Adrenal gland (tissue), 12 donors: ENCODE measurements around the gene GHRHR. TPM values are rescaled to one million over a fixed set of nuclear protein-coding genes. Genes with fewer than 3 reads are reported as not detected.

Experiments used
- DNase-seq, 7 donors: peaks; one replicate each; pipeline ENCODE4 v3.0.0-alpha.2; 2019 to 2020
- H3K27ac ChIP-seq, 5 donors: fragments of 200-600 bp; sonication (generic) in 4 of 5; 1 replicate in 3 of 5; 2 replicates in 2 of 5; pipeline versions ENCODE4 v1.5.1 to v1.8.0; 2016 to 2020; ENCODE audit warnings: mild to moderate bottlenecking in 1 of 5
- H3K27me3 ChIP-seq: fragments of 200-600 bp; 2 replicates; pipeline ENCODE4 v1.8.0; 2021
- H3K36me3 ChIP-seq, 2 donors: fragments of 200-600 bp; replicated peaks in 1 of 2; 1 replicate in 1 of 2; 2 replicates in 1 of 2; pipeline versions ENCODE4 v1.5.1 to v1.8.0; 2018 to 2022
- H3K4me1 ChIP-seq, 2 donors: fragments of 200-600 bp; replicated peaks in 1 of 2; 1 replicate in 1 of 2; 2 replicates in 1 of 2; pipeline versions ENCODE4 v1.5.1 to v1.8.0; 2018 to 2021
- H3K4me3 ChIP-seq, 4 donors: fragments of 200-600 bp; sonication (generic) in 3 of 4; one replicate each; pipeline ENCODE4 v1.5.1; 2016 to 2018
- H3K9me3 ChIP-seq, 3 donors: fragments of 200-600 bp; sonication (generic) in 1 of 3; replicated peaks in 1 of 3; 1 replicate in 2 of 3; 2 replicates in 1 of 3; pipeline versions ENCODE4 v1.5.1 to v1.8.0; 2016 to 2021
- CTCF ChIP-seq, 6 experiments: fragments of 450-650 bp in 4 of 6; fragments of 200-600 bp in 2 of 6; sonication (generic) in 1 of 6; IDR thresholded peaks; 1 replicate in 5 of 6; 2 replicates in 1 of 6; pipeline versions ENCODE4 v1.5.1 to v1.8.0; 2016 to 2021; ENCODE audit warnings: antibody characterized with exemption in 6 of 6, mild to moderate bottlenecking in 2 of 6, moderate library complexity in 1 of 6
- POLR2A ChIP-seq, 2 donors: fragments of 450-650 bp; IDR thresholded peaks; one replicate each; pipeline ENCODE4 v1.6.1; 2017; ENCODE audit warnings: antibody characterized with exemption in 2 of 2, mild to moderate bottlenecking in 2 of 2, moderate library complexity in 1 of 2
- WGBS, 4 donors: extraction: QIAGEN DNeasy Blood & Tissue Kit in 2 of 4; methylation state at CpG; one replicate each; pipeline versions ENCODE4 v1.1.5 to v1.1.7; 2013 to 2017; 5-methylcytosine and 5-hydroxymethylcytosine counted together
- intact Hi-C, 2 donors: fragments of 100-400 bp; cut with DNase I; formaldehyde crosslinking; loops; one replicate each; pipeline versions ENCODE4 v1.14.1 to v1.15.0; 2022 to 2023
- polyA plus RNA-seq, 3 donors: library from polyadenylated mRNA; stranded (reverse); fragments of 200-250 nt in 2 of 3; fragments of 350-450 nt in 1 of 3; fragmentation: Illumina TruSeq in 1 of 3; extraction: RNeasy Lipid Tissue Mini Kit (QIAGEN cat#74804) in 1 of 3; gene quantifications; one replicate each; pipeline ENCODE4 v1.2.3, GENCODE V29; 2013 to 2014
- total RNA-seq, 9 donors: library from RNA; depleted of rRNA in 4 of 9; stranded (reverse); fragments of >200 nt in 4 of 9; fragments of 120-200 nt in 1 of 9; fragmentation: NEBNext Ultra II Directional in 1 of 9; extraction: Animal tissue kit (Norgen Biotek cat#: 25700) in 1 of 9; gene quantifications; one replicate each; pipeline versions ENCODE4 v1.1.0 to v1.2.4, GENCODE V29; 2013 to 2023
- donor health status: healthy with polysubstance abuse.
- donor health status: Bipolar disorder and iron deficiency.
- donor health status: DM: yes; HTN: yes; CAD: no.
- donor health status: DM: no; HTN: no; CAD: no.
- donor health status: DM: no; HTN: no; CAD: no.
- donor health status: DM: yes; HTN: yes; CAD: no.

GHRHR gene
- total and polyA plus RNA-seq, 12 donors = 0.33 to 11.5 (median 0.64) TPM; not detected in 6

GRCh38 chr7:30916255-30916654 is 47.5 kb upstream of the GHRHR start:
- WGBS, 4 donors = 84 to 88% methylated on average over 3 of the region's 3 CpGs; no CpG with 5 or more reads in 2 of the 4 donors
- TF ChIP-seq POLR2A (IDR thresholded peaks at IDR 0.05) = no peak
- no peak for TF ChIP-seq CTCF (IDR thresholded peaks at IDR 0.05)
- no peak overlapping the region for H3K4me3 ChIP-seq
- H3K4me1 ChIP-seq = peaks cover 0 to 12% of the 10 kb centered on the region in 2 donors
- no peak for DNase-seq
- H3K27ac ChIP-seq = no peak overlapping the region
- H3K27me3 ChIP-seq = no peaks in the 10 kb centered on the region
- intact Hi-C loops = no loop called here
- no peaks in the 10 kb centered on the region for H3K9me3 ChIP-seq
- no peaks in the 10 kb centered on the region for H3K36me3 ChIP-seq

- Histone ChIP-seq H3K27me3 (no peaks in the 10 kb centered on the region), H3K9me3 (no peaks in the 10 kb centered on the region), H3K4me3 (no peak overlapping the region), H3K36me3 (no peaks in the 10 kb centered on the region), H3K27ac (no peak overlapping the region), H3K4me1 (peaks cover 0 to 17% of the 10 kb centered on the region in 2 donors)
- DNase-seq = no peak
- intact Hi-C loops = no loop called here
- TF ChIP-seq CTCF (IDR thresholded peaks at IDR 0.05) = no peak
- TF ChIP-seq POLR2A (IDR thresholded peaks at IDR 0.05) = no peak
- 86 to 91% (median 89%) methylated on average over 6 to 7 of the region's 7 CpGs for WGBS, 4 donors
Measured at GRCh38 chr7:30916767-30917166, 47.0 kb upstream of the GHRHR start.

- TF ChIP-seq POLR2A (IDR thresholded peaks at IDR 0.05) (no peak), CTCF (IDR thresholded peaks at IDR 0.05) (no peak)
- H3K4me3 ChIP-seq = no peak overlapping the region
- peaks cover 0 to 17% of the 10 kb centered on the region in 2 donors for H3K4me1 ChIP-seq
- DNase-seq = no peak
- intact Hi-C loops = no loop called here
- no peak overlapping the region for H3K27ac ChIP-seq
- WGBS, 4 donors = 82 to 93% (median 88%) methylated on average over 2 to 4 of the region's 4 CpGs
- H3K27me3 ChIP-seq = no peaks in the 10 kb centered on the region
- H3K36me3 ChIP-seq = no peaks in the 10 kb centered on the region
- H3K9me3 ChIP-seq = no peaks in the 10 kb centered on the region
Measured at GRCh38 chr7:30917216-30917893, 46.4 kb upstream of the GHRHR start.

- no peak for TF ChIP-seq CTCF (IDR thresholded peaks at IDR 0.05)
- TF ChIP-seq POLR2A (IDR thresholded peaks at IDR 0.05) = no peak
- 89 to 100% (median 98%) methylated on average over 4 of the region's 4 CpGs for WGBS, 4 donors
- H3K27me3 ChIP-seq = no peaks in the 10 kb centered on the region
- no peak overlapping the region for H3K27ac ChIP-seq
- no peaks in the 10 kb centered on the region for H3K36me3 ChIP-seq
- intact Hi-C loops = no loop called here
- no peaks in the 10 kb centered on the region for H3K9me3 ChIP-seq
- peaks cover 0 to 17% of the 10 kb centered on the region in 2 donors for H3K4me1 ChIP-seq
- no peak for DNase-seq
- no peak overlapping the region for H3K4me3 ChIP-seq
Measured at GRCh38 chr7:30918676-30919075, 45.1 kb upstream of the GHRHR start.
